ENCODE measurements around the gene SLC39A11.

DNA sequence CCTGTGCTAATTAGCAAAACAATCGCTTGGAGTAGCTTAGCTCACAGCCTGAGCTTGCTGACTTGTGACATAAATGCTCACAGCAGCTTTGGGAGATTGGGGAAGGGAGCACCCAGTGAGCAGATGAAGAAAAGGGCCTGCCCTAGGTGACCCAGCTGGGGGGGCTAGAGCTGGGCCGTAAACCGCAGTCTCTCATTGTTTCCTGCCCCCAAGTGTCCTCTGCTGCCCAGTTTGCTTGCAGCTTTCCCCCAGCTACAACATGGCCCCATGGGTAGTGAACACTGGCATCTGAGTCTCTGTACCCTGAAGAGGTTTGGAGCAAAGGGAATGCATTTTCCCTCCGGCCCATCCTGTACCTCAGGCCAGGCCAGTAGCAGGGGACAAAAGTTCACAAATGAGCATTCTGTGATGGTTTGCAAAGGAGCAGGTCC, 349.4 kb downstream of the SLC39A11 start:
- TF ChIP-seq, protein P1, sequence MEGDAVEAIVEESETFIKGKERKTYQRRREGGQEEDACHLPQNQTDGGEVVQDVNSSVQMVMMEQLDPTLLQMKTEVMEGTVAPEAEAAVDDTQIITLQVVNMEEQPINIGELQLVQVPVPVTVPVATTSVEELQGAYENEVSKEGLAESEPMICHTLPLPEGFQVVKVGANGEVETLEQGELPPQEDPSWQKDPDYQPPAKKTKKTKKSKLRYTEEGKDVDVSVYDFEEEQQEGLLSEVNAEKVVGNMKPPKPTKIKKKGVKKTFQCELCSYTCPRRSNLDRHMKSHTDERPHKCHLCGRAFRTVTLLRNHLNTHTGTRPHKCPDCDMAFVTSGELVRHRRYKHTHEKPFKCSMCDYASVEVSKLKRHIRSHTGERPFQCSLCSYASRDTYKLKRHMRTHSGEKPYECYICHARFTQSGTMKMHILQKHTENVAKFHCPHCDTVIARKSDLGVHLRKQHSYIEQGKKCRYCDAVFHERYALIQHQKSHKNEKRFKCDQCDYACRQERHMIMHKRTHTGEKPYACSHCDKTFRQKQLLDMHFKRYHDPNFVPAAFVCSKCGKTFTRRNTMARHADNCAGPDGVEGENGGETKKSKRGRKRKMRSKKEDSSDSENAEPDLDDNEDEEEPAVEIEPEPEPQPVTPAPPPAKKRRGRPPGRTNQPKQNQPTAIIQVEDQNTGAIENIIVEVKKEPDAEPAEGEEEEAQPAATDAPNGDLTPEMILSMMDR (IDR thresholded peaks at IDR 0.05; ENCODE audit: insufficient read depth, low read depth, low read length) = no peak
- no peak for TF ChIP-seq EZH2 (IDR thresholded peaks at IDR 0.05; ENCODE audit: insufficient read depth, low read length)

Data from astrocyte (in vitro differentiated cells and primary cell).